Measurements from ENCODE around the gene CEP85. TPM values are rescaled to one million over a fixed set of nuclear protein-coding genes. Genes with fewer than 3 reads are reported as not detected.

Gene CEP85
- total and polyA plus RNA-seq, 9 of the 15 experiments (the other 6 are each of a cell fraction or from before 2014, with no cell fraction given), result 42.1 to 140 (median 92.6) TPM

DNA sequence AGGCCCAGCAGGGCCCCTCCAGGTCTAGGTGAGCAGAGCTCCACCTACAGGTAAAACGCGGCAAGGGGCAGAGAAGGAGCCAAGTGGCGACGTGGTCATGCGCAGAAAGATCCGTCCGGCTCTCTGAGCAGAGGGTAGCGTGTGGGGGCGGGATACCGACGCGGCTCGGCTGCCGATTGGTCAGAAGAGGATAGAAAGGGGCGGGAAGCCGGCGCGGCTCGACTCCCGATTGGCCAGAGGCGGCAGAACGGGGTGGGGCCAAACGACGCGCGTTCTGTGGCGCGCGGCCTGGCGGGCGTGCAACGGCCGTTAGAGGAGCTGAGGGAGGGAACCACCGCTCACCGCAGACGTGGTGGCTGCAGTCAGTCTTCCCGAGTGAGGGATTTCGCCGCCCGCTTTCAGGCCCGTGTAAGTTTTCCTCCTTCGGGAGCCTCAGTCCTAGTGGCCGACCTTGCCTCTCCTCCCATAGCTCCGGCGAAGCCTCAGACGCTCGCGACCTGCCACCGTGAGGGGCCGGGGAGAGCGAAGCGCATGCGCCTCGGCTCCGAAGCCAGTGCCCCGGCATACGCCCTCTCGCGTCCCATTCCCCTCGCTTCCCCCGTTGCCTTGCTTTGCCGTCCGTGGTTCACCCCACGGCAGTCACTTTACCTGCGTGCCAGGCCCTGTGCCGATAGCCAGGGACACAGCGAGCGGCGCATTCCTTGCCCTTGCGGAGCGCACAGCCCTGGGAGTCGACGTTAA, at the start of gene CEP85 (continued):
- TF ChIP-seq, protein P1, sequence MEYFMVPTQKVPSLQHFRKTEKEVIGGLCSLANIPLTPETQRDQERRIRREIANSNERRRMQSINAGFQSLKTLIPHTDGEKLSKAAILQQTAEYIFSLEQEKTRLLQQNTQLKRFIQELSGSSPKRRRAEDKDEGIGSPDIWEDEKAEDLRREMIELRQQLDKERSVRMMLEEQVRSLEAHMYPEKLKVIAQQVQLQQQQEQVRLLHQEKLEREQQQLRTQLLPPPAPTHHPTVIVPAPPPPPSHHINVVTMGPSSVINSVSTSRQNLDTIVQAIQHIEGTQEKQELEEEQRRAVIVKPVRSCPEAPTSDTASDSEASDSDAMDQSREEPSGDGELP (CRISPR knock-in tag; IDR thresholded peaks at IDR 0.05; ENCODE audit: borderline replicate concordance), result peak; percentile 68; the same call in 1 of the 2 replicates
- TF ChIP-seq HLTF (IDR thresholded peaks at IDR 0.05) (peak; percentile 76; the same call in 1 of the 2 replicates), SMARCC2 (IDR thresholded peaks at IDR 0.05; ENCODE audit: low read depth) (no peak), ZNF77 (CRISPR knock-in tag; IDR thresholded peaks at IDR 0.05) (no peak), NR2C2 (CRISPR knock-in tag; IDR thresholded peaks at IDR 0.05) (peak; percentile 22), NR2C2 (tag; IDR thresholded peaks at IDR 0.05) (peak; percentile 56; the same call in 1 of the 2 replicates), LARP7 (IDR thresholded peaks at IDR 0.05) (no peak), HDAC3 (IDR thresholded peaks at IDR 0.05; ENCODE audit: borderline replicate concordance, partially characterized antibody) (no peak), GATAD2A (IDR thresholded peaks at IDR 0.05) (no peak), KAT7 (CRISPR knock-in tag; IDR thresholded peaks at IDR 0.05; ENCODE audit: borderline replicate concordance) (peak; percentile 100; the same call in 1 of the 2 replicates), ARID2 (IDR thresholded peaks at IDR 0.05) (no peak), LEF1 (IDR thresholded peaks at IDR 0.05) (no peak; the same call in 1 of the 2 replicates), ARNT (IDR thresholded peaks at IDR 0.05) (no peak), HDAC6 (IDR thresholded peaks at IDR 0.05; ENCODE audit: low read depth, low read length) (no peak; the same call in 1 of the 2 replicates), GTF2A2 (tag; IDR thresholded peaks at IDR 0.05) (no peak)
- TF ChIP-seq, protein P2, sequence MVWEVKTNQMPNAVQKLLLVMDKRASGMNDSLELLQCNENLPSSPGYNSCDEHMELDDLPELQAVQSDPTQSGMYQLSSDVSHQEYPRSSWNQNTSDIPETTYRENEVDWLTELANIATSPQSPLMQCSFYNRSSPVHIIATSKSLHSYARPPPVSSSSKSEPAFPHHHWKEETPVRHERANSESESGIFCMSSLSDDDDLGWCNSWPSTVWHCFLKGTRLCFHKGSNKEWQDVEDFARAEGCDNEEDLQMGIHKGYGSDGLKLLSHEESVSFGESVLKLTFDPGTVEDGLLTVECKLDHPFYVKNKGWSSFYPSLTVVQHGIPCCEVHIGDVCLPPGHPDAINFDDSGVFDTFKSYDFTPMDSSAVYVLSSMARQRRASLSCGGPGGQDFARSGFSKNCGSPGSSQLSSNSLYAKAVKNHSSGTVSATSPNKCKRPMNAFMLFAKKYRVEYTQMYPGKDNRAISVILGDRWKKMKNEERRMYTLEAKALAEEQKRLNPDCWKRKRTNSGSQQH (CRISPR knock-in tag; IDR thresholded peaks at IDR 0.05), result peak; percentile 72; the same call in 1 of the 2 replicates
- TF ChIP-seq, protein P3, sequence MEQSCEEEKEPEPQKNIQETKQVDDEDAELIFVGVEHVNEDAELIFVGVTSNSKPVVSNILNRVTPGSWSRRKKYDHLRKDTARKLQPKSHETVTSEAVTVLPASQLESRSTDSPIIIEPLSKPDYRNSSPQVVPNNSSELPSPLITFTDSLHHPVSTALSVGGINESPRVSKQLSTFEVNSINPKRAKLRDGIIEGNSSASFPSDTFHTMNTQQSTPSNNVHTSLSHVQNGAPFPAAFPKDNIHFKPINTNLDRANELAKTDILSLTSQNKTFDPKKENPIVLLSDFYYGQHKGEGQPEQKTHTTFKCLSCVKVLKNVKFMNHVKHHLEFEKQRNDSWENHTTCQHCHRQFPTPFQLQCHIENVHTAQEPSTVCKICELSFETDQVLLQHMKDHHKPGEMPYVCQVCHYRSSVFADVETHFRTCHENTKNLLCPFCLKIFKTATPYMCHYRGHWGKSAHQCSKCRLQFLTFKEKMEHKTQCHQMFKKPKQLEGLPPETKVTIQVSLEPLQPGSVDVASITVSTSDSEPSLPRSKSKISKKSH (CRISPR knock-in tag; IDR thresholded peaks at IDR 0.05), result no peak
- TF ChIP-seq, protein P4, sequence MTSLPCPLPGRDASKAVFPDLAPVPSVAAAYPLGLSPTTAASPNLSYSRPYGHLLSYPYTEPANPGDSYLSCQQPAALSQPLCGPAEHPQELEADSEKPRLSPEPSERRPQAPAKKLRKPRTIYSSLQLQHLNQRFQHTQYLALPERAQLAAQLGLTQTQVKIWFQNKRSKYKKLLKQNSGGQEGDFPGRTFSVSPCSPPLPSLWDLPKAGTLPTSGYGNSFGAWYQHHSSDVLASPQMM (CRISPR knock-in tag; IDR thresholded peaks at IDR 0.05), result no peak
- TF ChIP-seq, protein P5, sequence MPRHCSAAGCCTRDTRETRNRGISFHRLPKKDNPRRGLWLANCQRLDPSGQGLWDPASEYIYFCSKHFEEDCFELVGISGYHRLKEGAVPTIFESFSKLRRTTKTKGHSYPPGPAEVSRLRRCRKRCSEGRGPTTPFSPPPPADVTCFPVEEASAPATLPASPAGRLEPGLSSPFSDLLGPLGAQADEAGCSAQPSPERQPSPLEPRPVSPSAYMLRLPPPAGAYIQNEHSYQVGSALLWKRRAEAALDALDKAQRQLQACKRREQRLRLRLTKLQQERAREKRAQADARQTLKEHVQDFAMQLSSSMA (CRISPR knock-in tag; IDR thresholded peaks at IDR 0.05), result 0 out of 2 replicates have a peak, but pooled peaks have one; percentile 11
- TF ChIP-seq, protein P6, sequence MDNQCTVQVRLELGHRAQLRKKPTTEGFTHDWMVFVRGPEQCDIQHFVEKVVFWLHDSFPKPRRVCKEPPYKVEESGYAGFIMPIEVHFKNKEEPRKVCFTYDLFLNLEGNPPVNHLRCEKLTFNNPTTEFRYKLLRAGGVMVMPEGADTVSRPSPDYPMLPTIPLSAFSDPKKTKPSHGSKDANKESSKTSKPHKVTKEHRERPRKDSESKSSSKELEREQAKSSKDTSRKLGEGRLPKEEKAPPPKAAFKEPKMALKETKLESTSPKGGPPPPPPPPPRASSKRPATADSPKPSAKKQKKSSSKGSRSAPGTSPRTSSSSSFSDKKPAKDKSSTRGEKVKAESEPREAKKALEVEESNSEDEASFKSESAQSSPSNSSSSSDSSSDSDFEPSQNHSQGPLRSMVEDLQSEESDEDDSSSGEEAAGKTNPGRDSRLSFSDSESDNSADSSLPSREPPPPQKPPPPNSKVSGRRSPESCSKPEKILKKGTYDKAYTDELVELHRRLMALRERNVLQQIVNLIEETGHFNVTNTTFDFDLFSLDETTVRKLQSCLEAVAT (IDR thresholded peaks at IDR 0.05), result peak; percentile 5 to 81; a peak in 1 of 4 replicates
- TF ChIP-seq, protein P7, sequence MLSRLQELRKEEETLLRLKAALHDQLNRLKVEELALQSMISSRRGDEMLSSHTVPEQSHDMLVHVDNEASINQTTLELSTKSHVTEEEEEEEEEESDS (CRISPR knock-in tag; IDR thresholded peaks at IDR 0.05), result no peak

Measured in K562 (cell line).